Raji (cell line): ENCODE measurements around the gene CCNJ.

Experiments
- POLR2A ChIP-seq: IDR thresholded peaks from 2 replicates; pipeline ENCODE4 v1.6.1; 2011; ENCODE audit warnings: low read depth, low read length, control low read depth; ENCODE audit not compliant: insufficient read depth

The CCNJ gene

GRCh38 chr10:96044736-96045135 lies 1.4 kb downstream of the CCNJ start:
- no peak for TF ChIP-seq POLR2A

- TF ChIP-seq POLR2A, result no peak
Observed at GRCh38 chr10:96046546-96046945, 3.2 kb downstream of the CCNJ start.

GRCh38 chr10:96047004-96047649 lies 3.7 kb downstream of the CCNJ start:
- TF ChIP-seq POLR2A, result no peak

- no peak for TF ChIP-seq POLR2A
Observed at GRCh38 chr10:96049340-96049739, 6.0 kb downstream of the CCNJ start.

GRCh38 chr10:96053985-96054384 lies 10.6 kb downstream of the CCNJ start:
- TF ChIP-seq POLR2A, result no peak

GRCh38 chr10:96056787-96057186 lies 13.4 kb downstream of the CCNJ start:
- no peak for TF ChIP-seq POLR2A

GRCh38 chr10:96061232-96061631 lies 17.8 kb downstream of the CCNJ start:
- TF ChIP-seq POLR2A, result no peak

- TF ChIP-seq POLR2A, result no peak
Observed at GRCh38 chr10:96072674-96073073, 29.3 kb downstream of the CCNJ start.

GRCh38 chr10:96073722-96074121 lies 30.3 kb downstream of the CCNJ start:
- TF ChIP-seq POLR2A, result no peak

- no peak for TF ChIP-seq POLR2A
Observed at GRCh38 chr10:96074776-96075175, 31.4 kb downstream of the CCNJ start.

GRCh38 chr10:96075977-96076376 lies 32.6 kb downstream of the CCNJ start:
- no peak for TF ChIP-seq POLR2A

- no peak for TF ChIP-seq POLR2A
Observed at GRCh38 chr10:96077156-96077555, 33.8 kb downstream of the CCNJ start.

GRCh38 chr10:96082153-96082552 lies 38.8 kb downstream of the CCNJ start:
- no peak for TF ChIP-seq POLR2A

GRCh38 chr10:96082748-96083147 lies 39.4 kb downstream of the CCNJ start:
- TF ChIP-seq POLR2A, result no peak

- TF ChIP-seq POLR2A, result no peak
Observed at GRCh38 chr10:96089116-96089515, 45.7 kb downstream of the CCNJ start.

- TF ChIP-seq POLR2A, result peak; percentile 79
Observed at GRCh38 chr10:96089670-96090462, 46.5 kb downstream of the CCNJ start.

- TF ChIP-seq POLR2A, result no peak
Observed at GRCh38 chr10:96090463-96090800, 47.0 kb downstream of the CCNJ start.
